PFSK-1 (cell line): Measurements from ENCODE around the gene PCK2.

Experiments used
- FOXP2 ChIP-seq: optimal IDR thresholded peaks from 2 replicates; pipeline ENCODE3; 2011; ENCODE audit warnings: borderline replicate concordance, control low read depth, inconsistent platforms; ENCODE audit not compliant: insufficient read depth; ENCODE audit errors: extremely low read length, extremely low read depth
- POLR2AphosphoS5 ChIP-seq: IDR thresholded peaks from 2 replicates; pipeline ENCODE4 v1.6.1; 2012; ENCODE audit warnings: low read depth, mild to moderate bottlenecking, control low read depth, low read length, moderate library complexity
- SIN3A ChIP-seq: IDR thresholded peaks from 2 replicates; pipeline ENCODE4 v1.6.1; 2012; ENCODE audit warnings: mild to moderate bottlenecking, low read length, moderate library complexity, borderline replicate concordance; ENCODE audit not compliant: insufficient read depth
- TAF1 ChIP-seq: IDR thresholded peaks from 2 replicates; pipeline ENCODE4 v1.6.1; 2012; ENCODE audit warnings: low read length, control low read depth, borderline replicate concordance; ENCODE audit not compliant: insufficient read depth
- TF ChIP-seq, protein P1 (sequence below), 2 experiments: IDR thresholded peaks; 2 replicates each; pipeline versions ENCODE4 v1.6.1 to v1.8.0; 2011 to 2012; ENCODE audit warnings: low read depth in 2 of 2, low read length in 2 of 2, control low read depth in 1 of 2, inconsistent platforms in 1 of 2, mild to moderate bottlenecking in 1 of 2, moderate library complexity in 1 of 2; ENCODE audit not compliant: insufficient read depth in 1 of 2

PCK2 gene

DNA sequence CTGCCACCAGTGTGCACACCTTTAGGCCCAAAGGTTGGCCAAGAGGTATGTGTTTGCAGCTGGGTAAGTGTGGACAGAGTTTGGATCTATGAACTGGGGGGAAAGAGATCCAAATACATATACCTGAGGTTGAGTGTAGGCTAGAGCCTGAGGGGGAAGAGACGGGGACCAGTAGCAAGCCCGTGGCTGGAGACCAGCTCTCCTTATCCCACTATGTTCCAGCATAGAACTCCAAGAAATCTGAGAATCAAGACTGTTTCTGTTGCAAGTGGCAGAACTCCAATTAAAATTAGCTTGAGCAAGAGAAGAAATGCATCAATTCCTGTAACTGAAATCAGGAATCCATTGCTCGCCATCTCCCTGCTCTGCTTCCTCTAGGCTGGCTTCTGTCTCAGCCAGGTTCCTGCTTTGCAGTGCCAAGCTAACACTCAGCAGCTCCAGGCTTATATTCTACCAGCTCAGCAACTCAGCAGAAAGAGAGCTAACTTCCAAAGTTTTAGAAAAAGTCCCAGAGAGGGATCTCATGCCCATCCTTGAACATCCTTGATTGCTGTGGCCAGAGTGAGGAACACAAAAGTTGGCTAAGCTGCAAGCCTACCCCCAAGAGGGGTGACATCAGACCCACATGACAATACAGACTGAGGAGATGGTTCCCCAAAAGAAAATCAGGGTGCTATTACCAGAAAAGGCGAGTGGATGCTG, 1.5 kb upstream of the PCK2 start:
- TF ChIP-seq FOXP2 = no peak

DNA sequence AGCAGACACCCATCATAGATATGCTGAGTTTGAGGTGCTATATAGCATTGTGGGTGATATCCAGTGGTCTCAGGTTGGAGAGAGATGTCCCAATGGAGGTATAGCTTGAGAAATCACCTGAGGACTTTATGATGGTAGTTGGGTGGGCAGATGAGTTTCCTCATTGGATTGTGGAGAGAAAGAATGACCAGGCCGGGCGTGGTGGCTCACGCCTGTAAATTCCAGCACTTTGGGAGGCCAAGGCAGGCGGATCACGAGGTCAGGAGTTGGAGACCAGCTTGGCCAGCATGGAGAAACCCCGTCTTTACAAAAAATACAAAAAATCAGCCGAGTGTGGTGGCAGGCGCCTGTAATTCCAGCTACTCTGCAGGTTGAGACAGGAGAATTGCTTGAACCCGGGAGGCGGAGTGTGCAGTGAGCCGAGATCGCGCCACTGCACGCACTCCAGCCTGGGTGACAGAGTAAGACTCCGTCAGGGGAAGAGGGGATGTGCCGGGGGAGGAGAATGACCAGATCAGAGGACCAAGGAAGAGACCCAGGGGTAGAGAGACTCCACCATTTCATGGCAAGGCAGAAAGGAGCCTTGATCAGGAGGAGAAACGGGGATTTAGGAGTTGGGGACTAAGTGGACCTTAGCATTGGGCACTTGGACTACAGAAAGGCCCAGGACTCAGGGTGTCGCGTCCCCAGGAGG, 757 bp upstream of the PCK2 start:
- TF ChIP-seq POLR2AphosphoS5 (no peak), SIN3A (no peak), FOXP2 (no peak), TAF1 (no peak)
- TF ChIP-seq, protein P1, sequence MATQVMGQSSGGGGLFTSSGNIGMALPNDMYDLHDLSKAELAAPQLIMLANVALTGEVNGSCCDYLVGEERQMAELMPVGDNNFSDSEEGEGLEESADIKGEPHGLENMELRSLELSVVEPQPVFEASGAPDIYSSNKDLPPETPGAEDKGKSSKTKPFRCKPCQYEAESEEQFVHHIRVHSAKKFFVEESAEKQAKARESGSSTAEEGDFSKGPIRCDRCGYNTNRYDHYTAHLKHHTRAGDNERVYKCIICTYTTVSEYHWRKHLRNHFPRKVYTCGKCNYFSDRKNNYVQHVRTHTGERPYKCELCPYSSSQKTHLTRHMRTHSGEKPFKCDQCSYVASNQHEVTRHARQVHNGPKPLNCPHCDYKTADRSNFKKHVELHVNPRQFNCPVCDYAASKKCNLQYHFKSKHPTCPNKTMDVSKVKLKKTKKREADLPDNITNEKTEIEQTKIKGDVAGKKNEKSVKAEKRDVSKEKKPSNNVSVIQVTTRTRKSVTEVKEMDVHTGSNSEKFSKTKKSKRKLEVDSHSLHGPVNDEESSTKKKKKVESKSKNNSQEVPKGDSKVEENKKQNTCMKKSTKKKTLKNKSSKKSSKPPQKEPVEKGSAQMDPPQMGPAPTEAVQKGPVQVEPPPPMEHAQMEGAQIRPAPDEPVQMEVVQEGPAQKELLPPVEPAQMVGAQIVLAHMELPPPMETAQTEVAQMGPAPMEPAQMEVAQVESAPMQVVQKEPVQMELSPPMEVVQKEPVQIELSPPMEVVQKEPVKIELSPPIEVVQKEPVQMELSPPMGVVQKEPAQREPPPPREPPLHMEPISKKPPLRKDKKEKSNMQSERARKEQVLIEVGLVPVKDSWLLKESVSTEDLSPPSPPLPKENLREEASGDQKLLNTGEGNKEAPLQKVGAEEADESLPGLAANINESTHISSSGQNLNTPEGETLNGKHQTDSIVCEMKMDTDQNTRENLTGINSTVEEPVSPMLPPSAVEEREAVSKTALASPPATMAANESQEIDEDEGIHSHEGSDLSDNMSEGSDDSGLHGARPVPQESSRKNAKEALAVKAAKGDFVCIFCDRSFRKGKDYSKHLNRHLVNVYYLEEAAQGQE (IDR thresholded peaks at IDR 0.05; ENCODE audit: insufficient read depth in 1 of 2, low read depth in 2 of 2, low read length in 2 of 2) = no peak

DNA sequence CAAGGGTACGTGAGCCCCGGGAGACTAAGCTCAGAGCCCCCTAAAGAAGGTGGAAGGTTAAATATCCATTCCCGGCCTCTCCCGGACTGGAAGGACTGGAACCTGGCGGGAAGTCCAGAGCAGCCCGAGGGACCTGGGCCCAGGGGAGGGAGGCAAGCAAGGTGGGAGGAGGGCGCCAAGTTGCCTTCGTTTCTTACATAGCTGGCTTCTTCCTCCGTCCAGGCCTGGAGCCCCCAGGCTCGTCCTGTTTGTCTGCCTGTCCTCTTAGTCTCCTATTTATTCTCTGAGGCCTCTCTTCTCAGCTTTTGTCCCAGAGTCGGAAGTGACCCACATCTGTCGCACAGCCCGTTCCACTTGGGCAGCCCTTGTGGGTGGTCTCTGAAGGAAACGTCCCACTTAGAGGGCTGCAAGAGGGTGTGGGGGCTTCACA, 745 bp downstream of the PCK2 start:
- TF ChIP-seq TAF1 (no peak), POLR2AphosphoS5 (no peak), SIN3A (no peak), FOXP2 (no peak)
- TF ChIP-seq, protein P1 (IDR thresholded peaks at IDR 0.05; ENCODE audit: insufficient read depth in 1 of 2, low read depth in 2 of 2, low read length in 2 of 2) = no peak

DNA sequence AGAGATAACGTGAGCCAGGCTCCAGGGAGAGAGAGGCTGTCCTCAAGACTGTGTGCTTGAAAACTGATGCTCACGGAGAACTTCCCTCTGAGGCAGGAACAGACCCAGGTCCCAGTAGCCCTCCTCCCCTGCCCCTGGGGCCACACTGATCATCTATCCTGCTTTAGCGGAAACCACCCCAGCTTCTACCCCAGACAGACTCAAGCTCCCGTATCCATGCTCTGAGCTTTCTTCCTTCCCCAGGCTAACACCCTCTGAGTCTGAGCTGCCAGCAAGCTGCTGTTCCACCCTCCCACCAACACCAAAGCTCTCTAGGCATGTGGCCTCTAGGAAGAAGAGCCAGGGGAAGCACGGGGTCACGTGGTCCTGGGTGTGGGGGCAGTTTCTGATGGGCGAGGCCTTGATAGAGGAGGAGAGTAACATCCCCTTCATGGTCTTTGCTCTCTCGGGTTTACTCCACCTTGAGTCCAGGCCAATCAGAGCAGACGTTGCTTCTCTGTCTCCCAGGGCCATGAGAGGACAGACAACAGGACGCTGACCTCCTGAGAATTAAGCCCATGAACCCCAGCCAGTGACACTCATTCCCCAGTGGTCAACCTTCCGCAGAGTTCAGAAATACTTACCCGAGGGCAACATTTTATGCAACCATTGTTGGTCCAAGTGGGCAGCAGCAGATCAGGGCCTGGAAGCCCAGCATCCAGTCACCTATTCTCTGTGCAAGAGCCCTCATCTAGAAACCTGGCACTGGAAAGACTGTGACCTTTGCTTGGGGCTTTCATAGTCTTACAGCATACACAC, 1.4 kb downstream of the PCK2 start:
- TF ChIP-seq POLR2AphosphoS5 = no peak
- TF ChIP-seq, protein P1 (IDR thresholded peaks at IDR 0.05; ENCODE audit: insufficient read depth in 1 of 2, low read depth in 2 of 2, low read length in 2 of 2) = no peak
- TF ChIP-seq SIN3A = no peak
- no peak for TF ChIP-seq FOXP2
- TF ChIP-seq TAF1 = no peak

DNA sequence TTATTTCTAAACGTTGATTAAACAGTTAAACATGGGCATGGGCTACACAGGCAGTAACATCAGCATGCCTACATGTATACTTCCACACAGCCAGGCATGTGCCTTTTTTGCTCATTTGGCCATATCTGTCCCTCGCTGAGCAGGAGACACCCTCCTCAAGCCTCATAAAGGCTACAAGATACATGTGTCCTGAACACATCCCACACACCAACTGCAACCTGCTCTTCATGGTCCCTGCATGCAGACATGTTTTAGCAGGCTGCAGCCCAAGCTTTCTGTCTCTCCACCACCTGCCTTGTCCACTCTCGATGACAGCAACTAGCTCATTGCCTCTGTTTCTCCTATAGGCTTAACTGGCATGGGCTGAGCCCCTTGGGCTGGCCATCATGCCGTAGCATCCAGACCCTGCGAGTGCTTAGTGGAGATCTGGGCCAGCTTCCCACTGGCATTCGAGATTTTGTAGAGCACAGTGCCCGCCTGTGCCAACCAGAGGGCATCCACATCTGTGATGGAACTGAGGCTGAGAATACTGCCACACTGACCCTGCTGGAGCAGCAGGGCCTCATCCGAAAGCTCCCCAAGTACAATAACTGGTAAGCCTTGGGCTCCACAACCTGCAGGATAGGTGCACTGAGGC, 2.6 kb downstream of the PCK2 start:
- no peak for TF ChIP-seq SIN3A
- TF ChIP-seq FOXP2 = no peak
- TF ChIP-seq, protein P1 (IDR thresholded peaks at IDR 0.05; ENCODE audit: insufficient read depth in 1 of 2, low read depth in 2 of 2, low read length in 2 of 2) = no peak
- TF ChIP-seq TAF1 = no peak
- no peak for TF ChIP-seq POLR2AphosphoS5
